HepG2 (cell line): Measurements from ENCODE around the gene BLVRA. TPM values are rescaled to one million over a fixed set of nuclear protein-coding genes. Genes with fewer than 3 reads are reported as not detected.

ENCODE experiments used
- ATAC-seq: fragments of 200-7000 bp; cut with Tn5 transposase; 3 replicates; pipeline ENCODE4 v1.9.1; 2020; ENCODE audit warnings: mild to moderate bottlenecking, moderate library complexity
- BruUV-seq: library from RNA; stranded (reverse); fragments of 400-500 nt; replicated peaks from 2 replicates; lab custom pipeline; 2021; lab: Mats Ljungman, UMichigan
- CTCF ChIA-PET: fragments of 300-600 bp; formaldehyde crosslinking; extraction: SDS; loops from one replicate; lab custom pipeline; 2021; ENCODE audit warnings: low total read pairs, inconsistent platforms, low intra/inter-chr PET ratio; lab: Yijun Ruan, JAX
- POLR2A ChIA-PET: fragments of 350-600 bp; sonication (Branson Sonifier 250); formaldehyde crosslinking; loops from one replicate; lab custom pipeline; 2020; ENCODE audit warnings: antibody characterized with exemption, inconsistent platforms; lab: Yijun Ruan, JAX
- DNase-seq: peaks from one replicate; pipeline ENCODE4 v3.0.0-alpha.2; 2015; ENCODE audit warnings: low spot score
- FAIRE-seq: peaks from 3 replicates; lab custom pipeline; 2011; peaks lifted over from hg19 to GRCh38; lab: Jason Lieb, UNC
- H2AFZ ChIP-seq: one replicate; pipeline ENCODE4 v1.6.1; 2011; ENCODE audit warnings: low read length, inconsistent platforms
- H3K27ac ChIP-seq: fragments of 300-600 bp; 3 replicates; pipeline ENCODE4 v1.8.0; 2011; ENCODE audit warnings: mixed run types, mild to moderate bottlenecking, mixed read lengths, low read length, inconsistent platforms; ENCODE audit not compliant: insufficient read depth; ENCODE audit errors: extremely low read length
- H3K27me3 ChIP-seq, 2 experiments: fragments of 200-600 bp in 1 of 2; 2 replicates in 1 of 2; 3 replicates in 1 of 2; pipeline versions ENCODE4 v1.6.0 to v1.8.0; 2011; ENCODE audit warnings: low read length in 2 of 2, mild to moderate bottlenecking in 2 of 2, moderate library complexity in 2 of 2, inconsistent platforms in 1 of 2; ENCODE audit not compliant: insufficient read depth in 2 of 2, control insufficient read depth in 1 of 2
- H3K36me3 ChIP-seq, 2 experiments: fragments of 200-600 bp in 1 of 2; replicated peaks in 1 of 2; 2 replicates in 1 of 2; 3 replicates in 1 of 2; pipeline versions ENCODE4 v1.5.1 to v1.8.0; 2011; ENCODE audit warnings: low read length in 2 of 2, inconsistent platforms in 1 of 2; ENCODE audit not compliant: insufficient read depth in 2 of 2, control insufficient read depth in 1 of 2
- H3K4me1 ChIP-seq: 2 replicates; pipeline ENCODE4 v1.5.1; 2012; ENCODE audit warnings: low read length, inconsistent platforms; ENCODE audit not compliant: insufficient read depth
- H3K4me2 ChIP-seq: 2 replicates; pipeline ENCODE4 v1.6.0; 2011; ENCODE audit warnings: low read depth, low read length, inconsistent platforms
- H3K4me3 ChIP-seq, 3 experiments: fragments of 200-600 bp in 1 of 3; sonication (generic), shearing (Covaris generic) in 1 of 3; replicated peaks in 1 of 3; 2 replicates each; pipeline ENCODE4 v1.5.1; 2011 to 2016; ENCODE audit warnings: low read length in 3 of 3, inconsistent platforms in 2 of 3, low read depth in 2 of 3, mild to moderate bottlenecking in 2 of 3, control low read depth in 1 of 3, mixed read lengths in 1 of 3; ENCODE audit not compliant: insufficient read depth in 1 of 3
- H3K79me2 ChIP-seq: one replicate; pipeline ENCODE4 v1.6.1; 2011; ENCODE audit warnings: low read length, inconsistent platforms; ENCODE audit not compliant: insufficient read depth
- H3K9ac ChIP-seq: 2 replicates; pipeline ENCODE4 v1.6.0; 2011; ENCODE audit warnings: mild to moderate bottlenecking, low read depth, low read length, inconsistent platforms; ENCODE audit not compliant: insufficient read depth
- H3K9me3 ChIP-seq: 2 replicates; pipeline ENCODE4 v1.5.1; 2012; ENCODE audit warnings: mild to moderate bottlenecking, low read length
- H4K20me1 ChIP-seq: 2 replicates; pipeline ENCODE4 v1.6.0; 2011; ENCODE audit warnings: inconsistent platforms, mild to moderate bottlenecking, low read length, moderate library complexity; ENCODE audit not compliant: insufficient read depth
- AKAP8 ChIP-seq: sonication (generic); formaldehyde crosslinking; IDR thresholded peaks from 2 replicates; pipeline ENCODE4 v1.5.1; 2020; ENCODE audit warnings: mild to moderate bottlenecking, missing genetic modification reagents
- ATM ChIP-seq: fragments of 450-650 bp; IDR thresholded peaks from 2 replicates; pipeline ENCODE4 v1.7.1; 2017; ENCODE audit warnings: mild to moderate bottlenecking, borderline replicate concordance
- ESRRA ChIP-seq: sonication (generic); formaldehyde crosslinking; IDR thresholded peaks from 2 replicates; pipeline ENCODE4 v1.5.1; 2020; ENCODE audit warnings: mild to moderate bottlenecking, low read depth, missing genetic modification reagents
- HOXA3 ChIP-seq: sonication (generic); formaldehyde crosslinking; IDR thresholded peaks from 2 replicates; pipeline ENCODE4 v1.5.0; 2020; ENCODE audit warnings: missing genetic modification reagents
- MXD4 ChIP-seq: IDR thresholded peaks from 2 replicates; pipeline ENCODE4 v1.6.1; 2016; ENCODE audit warnings: mild to moderate bottlenecking, missing biosample characterization, missing genetic modification reagents
- POLR2AphosphoS5 ChIP-seq: IDR thresholded peaks from 2 replicates; pipeline ENCODE4 v1.6.1; 2012; ENCODE audit warnings: low read depth, low read length
- RBAK ChIP-seq: sonication (generic); formaldehyde crosslinking; IDR thresholded peaks from 2 replicates; pipeline ENCODE4 v1.5.1; 2020; ENCODE audit warnings: mild to moderate bottlenecking, missing genetic modification reagents
- RBFOX2 ChIP-seq: fragments of 200-400 bp; formaldehyde crosslinking; IDR thresholded peaks from 2 replicates; pipeline ENCODE4 v1.6.1; 2017; ENCODE audit warnings: low read depth, mild to moderate bottlenecking, low read length
- RNF2 ChIP-seq: fragments of 450-650 bp; conservative IDR thresholded peaks from 2 replicates; pipeline ENCODE4 v1.6.1; 2016; ENCODE audit warnings: low read depth
- ZBTB1 ChIP-seq: sonication (generic); formaldehyde crosslinking; IDR thresholded peaks from 2 replicates; pipeline ENCODE4 v1.4.0; 2020; ENCODE audit warnings: missing genetic modification reagents, borderline replicate concordance
- ZNF138 ChIP-seq: sonication (generic); formaldehyde crosslinking; IDR thresholded peaks from 2 replicates; pipeline ENCODE4 v1.5.0; 2020; ENCODE audit warnings: mild to moderate bottlenecking, low read depth, missing genetic modification reagents
- ZNF225 ChIP-seq: sonication (generic); formaldehyde crosslinking; IDR thresholded peaks from 2 replicates; pipeline ENCODE4 v1.4.0; 2020; ENCODE audit warnings: mild to moderate bottlenecking, missing genetic modification reagents
- ZNF33A ChIP-seq: sonication (generic); formaldehyde crosslinking; IDR thresholded peaks from 2 replicates; pipeline ENCODE4 v1.5.1; 2020; ENCODE audit warnings: missing genetic modification reagents, mild to moderate bottlenecking, moderate library complexity, borderline replicate concordance
- ZNF446 ChIP-seq: sonication (generic); formaldehyde crosslinking; IDR thresholded peaks from 2 replicates; pipeline ENCODE4 v1.5.0; 2020; ENCODE audit warnings: mild to moderate bottlenecking, missing genetic modification reagents
- ZNF552 ChIP-seq: sonication (generic); formaldehyde crosslinking; IDR thresholded peaks from 2 replicates; pipeline ENCODE4 v1.9.0; 2022; ENCODE audit warnings: missing genetic modification reagents, mild to moderate bottlenecking, borderline replicate concordance
- ZNF564 ChIP-seq: sonication (generic); formaldehyde crosslinking; IDR thresholded peaks from 2 replicates; pipeline ENCODE4 v1.8.1; 2023; ENCODE audit warnings: mild to moderate bottlenecking, missing genetic modification reagents
- ZNF678 ChIP-seq: sonication (generic); formaldehyde crosslinking; IDR thresholded peaks from 2 replicates; pipeline ENCODE4 v1.4.0; 2020; ENCODE audit warnings: mild to moderate bottlenecking, missing genetic modification reagents
- WGBS: methylation state at CpG from one replicate; pipeline ENCODE4 v1.1.6; 2017; ENCODE audit warnings: low lambda C conversion rate; 5-methylcytosine and 5-hydroxymethylcytosine counted together
- in situ Hi-C: cut with HindIII; loops from 2 replicates; pipeline ENCODE4 v1.10.0; 2017; ENCODE audit warnings: low pct_unique_long_range_greater_than_20kb; ENCODE audit not compliant: extremely low pct_ligation_motif_present
- intact Hi-C: fragments of 100-400 bp; cut with micrococcal nuclease; formaldehyde crosslinking; loops from one replicate; pipeline ENCODE4 v1.10.0; 2022; ENCODE audit not compliant: unreplicated experiment
- polyA plus RNA-seq, 8 experiments: library from polyadenylated mRNA; depleted of rRNA in 3 of 8; stranded (reverse) in 7 of 8; unstranded in 1 of 8; fragments of >200 nt; fragmentation: Illumina TruSeq in 4 of 8; extraction: Trizol in 4 of 8; gene quantifications; 2 replicates each; pipeline versions ENCODE4 v1.2.1 to v1.2.3, GENCODE V29; 2011 to 2016; ENCODE audit warnings: low read depth in 4 of 8, missing spikeins in 1 of 8, mixed read lengths in 1 of 8; ENCODE audit not compliant: insufficient read depth in 1 of 8
- total RNA-seq, 5 experiments: library from RNA; depleted of rRNA; stranded (reverse); fragments of >200 nt; fragmentation: Illumina TruSeq; extraction: Trizol; gene quantifications; 2 replicates each; pipeline ENCODE4 v1.2.3, GENCODE V29; 2016; ENCODE audit warnings: low read depth in 1 of 5
- TF ChIP-seq, protein P1 (sequence below): fragments of 450-650 bp; IDR thresholded peaks from 2 replicates; pipeline ENCODE4 v1.6.1; 2016

BLVRA gene
- total and polyA plus RNA-seq, 2 of the 13 experiments (the other 11 are each of a cell fraction or from before 2014, with no cell fraction given) = 39.2 to 64.2 TPM

DNA sequence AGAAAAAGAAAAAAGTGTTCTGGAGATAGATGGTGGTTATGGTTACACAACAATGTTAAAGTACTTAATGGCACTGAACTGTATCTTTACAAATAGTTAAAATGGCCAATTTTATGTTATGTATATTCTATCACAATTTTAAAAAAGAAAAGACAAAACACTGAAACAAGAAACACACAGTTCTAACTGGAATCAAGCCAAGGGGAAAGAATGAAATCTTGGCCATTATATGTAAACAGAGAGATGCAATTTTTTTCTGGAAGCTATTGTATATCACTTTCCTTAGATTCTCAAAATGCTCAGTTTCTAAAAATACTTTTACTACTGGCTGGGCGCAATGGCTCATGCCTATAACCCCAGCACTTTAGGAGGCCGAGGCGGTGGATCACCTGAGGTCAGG is 33.2 kb upstream of the BLVRA start:
- no TSS peak for BruUV-seq
- H3K4me3 ChIP-seq = no peak overlapping the region
- WGBS = 94% methylated on average over 3 of the region's 3 CpGs
- H3K36me3 ChIP-seq = no peaks in the 10 kb centered on the region; a peak in 1 of 5 replicates
- no peak for TF ChIP-seq HOXA3 (CRISPR knock-in tag)
- TF ChIP-seq AKAP8 (CRISPR knock-in tag) = no peak
- TF ChIP-seq POLR2AphosphoS5 = no peak
- TF ChIP-seq ZNF678 (CRISPR knock-in tag) = no peak
- TF ChIP-seq MXD4 (CRISPR knock-in tag) = no peak
- TF ChIP-seq ZNF33A (CRISPR knock-in tag) = no peak
- TF ChIP-seq ZNF446 = no peak
- TF ChIP-seq ZNF138 (CRISPR knock-in tag) = no peak
- TF ChIP-seq ZNF552 (CRISPR knock-in tag) = no peak
- TF ChIP-seq, all 625 proteins: peak for 0
- Histone ChIP-seq H3K4me1 (peaks cover 35% of the 10 kb centered on the region), H3K9ac (no peak overlapping the region), H2AFZ (no peak overlapping the region), H4K20me1 (peaks cover 14% of the 10 kb centered on the region; the same call in 1 of the 2 replicates), H3K79me2 (peaks cover 85% of the 10 kb centered on the region), H3K9me3 (no peaks in the 10 kb centered on the region), H3K27me3 (no peaks in the 10 kb centered on the region; a peak in 1 of 5 replicates), H3K4me2 (no peak overlapping the region), H3K27ac (no peak overlapping the region)
- intact Hi-C loops (no loop called here), in situ Hi-C loops (no loop called here)
- POLR2A ChIA-PET = interaction anchor here (0.8 kb wide), 1 partner anchor 143 kb away, joined by 3 read pairs; the partner anchor contains the start of gene STK17A
- no peak for DNase-seq
- no peak for FAIRE-seq
- CTCF ChIA-PET = no interaction called here
- ATAC-seq = no peak

DNA sequence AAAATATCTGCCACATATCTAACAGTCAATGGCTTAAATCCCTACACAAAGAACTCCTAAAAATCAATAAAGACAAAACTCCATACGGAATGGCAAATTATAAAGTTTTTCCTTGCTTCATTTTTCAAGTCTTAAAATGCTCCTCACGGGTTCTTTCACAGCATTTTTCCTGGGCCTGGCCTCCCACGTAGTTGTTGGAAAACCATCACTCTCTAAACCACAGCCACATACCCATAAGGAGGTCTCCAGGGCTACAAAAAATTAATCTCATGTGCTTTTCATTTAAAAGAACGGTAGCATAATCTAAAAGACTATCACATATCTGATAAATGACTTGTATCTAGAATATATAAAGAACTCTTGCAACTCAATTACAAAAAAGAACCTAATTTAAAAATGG is 32.0 kb upstream of the BLVRA start:
- no peak for ATAC-seq
- intact Hi-C loops (no loop called here), in situ Hi-C loops (no loop called here)
- Histone ChIP-seq H3K79me2 (peaks cover 73% of the 10 kb centered on the region), H3K9me3 (no peaks in the 10 kb centered on the region), H2AFZ (no peak overlapping the region), H3K4me3 (no peak overlapping the region; a peak in 1 of 6 replicates), H4K20me1 (peaks cover 6% of the 10 kb centered on the region; the same call in 1 of the 2 replicates), H3K27ac (no peak overlapping the region), H3K4me1 (peaks cover 40% of the 10 kb centered on the region), H3K9ac (no peak overlapping the region), H3K27me3 (no peaks in the 10 kb centered on the region; a peak in 1 of 5 replicates), H3K4me2 (peak overlapping the region; percentile 56), H3K36me3 (no peaks in the 10 kb centered on the region; a peak in 1 of 5 replicates)
- DNase-seq = no peak
- no TSS peak for BruUV-seq
- POLR2A ChIA-PET = no interaction called here
- WGBS = 68% methylated on average over 4 of the region's 4 CpGs
- CTCF ChIA-PET = no interaction called here
- no peak for FAIRE-seq
- TF ChIP-seq RBAK (CRISPR knock-in tag) (no peak), RNF2 (no peak), ATM (no peak), RBFOX2 (no peak), ZNF564 (no peak), ZNF225 (no peak), ZBTB1 (CRISPR knock-in tag) (no peak), ESRRA (CRISPR knock-in tag) (no peak)
- TF ChIP-seq, protein P1, sequence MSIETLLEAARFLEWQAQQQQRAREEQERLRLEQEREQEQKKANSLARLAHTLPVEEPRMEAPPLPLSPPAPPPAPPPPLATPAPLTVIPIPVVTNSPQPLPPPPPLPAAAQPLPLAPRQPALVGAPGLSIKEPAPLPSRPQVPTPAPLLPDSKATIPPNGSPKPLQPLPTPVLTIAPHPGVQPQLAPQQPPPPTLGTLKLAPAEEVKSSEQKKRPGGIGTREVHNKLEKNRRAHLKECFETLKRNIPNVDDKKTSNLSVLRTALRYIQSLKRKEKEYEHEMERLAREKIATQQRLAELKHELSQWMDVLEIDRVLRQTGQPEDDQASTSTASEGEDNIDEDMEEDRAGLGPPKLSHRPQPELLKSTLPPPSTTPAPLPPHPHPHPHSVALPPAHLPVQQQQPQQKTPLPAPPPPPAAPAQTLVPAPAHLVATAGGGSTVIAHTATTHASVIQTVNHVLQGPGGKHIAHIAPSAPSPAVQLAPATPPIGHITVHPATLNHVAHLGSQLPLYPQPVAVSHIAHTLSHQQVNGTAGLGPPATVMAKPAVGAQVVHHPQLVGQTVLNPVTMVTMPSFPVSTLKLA = no peak
